GM12875 (cell line): ENCODE data around the gene FGFR2.

Experiments used
- H3K4me3 ChIP-seq: one replicate; pipeline ENCODE4 v1.5.1; 2011; ENCODE audit warnings: low read depth, low read length, control low read depth
- CTCF ChIP-seq: IDR thresholded peaks from 2 replicates; pipeline ENCODE4 v1.5.1; 2011; ENCODE audit warnings: low read depth, mild to moderate bottlenecking, control low read depth, inconsistent platforms, low read length, moderate library complexity, borderline replicate concordance; ENCODE audit not compliant: insufficient read depth

The FGFR2 gene

DNA sequence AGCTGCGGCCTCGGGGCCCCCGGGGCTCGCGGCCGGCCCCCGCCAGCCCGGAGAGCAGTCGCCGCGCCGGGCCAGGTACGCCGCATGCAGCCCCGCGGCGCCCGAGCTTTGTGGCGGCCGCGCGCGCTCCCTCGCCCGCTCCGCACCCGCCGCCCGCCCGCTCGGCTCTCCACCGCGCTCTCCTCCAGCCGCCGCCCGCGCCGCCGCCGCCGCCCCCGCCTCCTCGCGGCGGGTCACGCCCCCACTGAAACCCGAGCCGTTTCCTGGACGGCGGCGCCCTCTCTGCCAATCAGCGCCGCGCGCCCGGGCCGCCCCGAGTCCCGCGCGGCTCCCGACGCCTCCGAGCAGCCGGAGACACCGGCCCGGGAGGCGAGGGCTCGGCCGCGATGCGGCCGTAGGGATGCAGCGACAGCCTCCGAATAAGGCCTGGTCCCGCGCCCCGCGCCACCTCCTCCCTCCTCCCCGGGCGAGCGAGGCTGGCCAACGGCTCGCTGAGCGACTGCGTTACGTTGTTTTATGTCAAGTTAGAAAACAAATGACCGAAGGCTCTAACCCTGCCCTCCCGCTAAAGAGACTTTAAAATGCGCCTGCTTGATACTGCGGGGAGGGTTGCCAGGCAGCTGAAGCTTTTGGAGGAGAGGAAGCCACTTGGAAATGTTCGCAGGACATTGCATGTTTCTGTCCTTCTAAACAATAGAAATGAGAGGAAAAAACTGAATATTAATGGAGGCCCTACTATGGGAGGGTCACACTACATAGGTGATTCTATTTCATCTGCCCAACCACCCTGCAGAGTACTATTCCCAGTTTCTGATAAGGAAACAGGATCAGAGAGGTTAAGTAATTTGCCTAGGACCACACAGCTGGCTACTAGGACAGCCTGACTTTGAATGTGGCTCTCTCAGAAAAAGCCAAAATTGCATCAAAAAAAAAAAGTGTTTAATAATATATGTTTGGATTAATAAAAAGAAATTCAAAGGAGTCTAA, at the start of gene FGFR2:
TSS of gene FGFR2 (minus strand) at position 182 of the 987 bp plus-strand sequence. CDS start 4,627 bp downstream, outside the sequence.
- TF ChIP-seq CTCF, result no peak
- no peak within 1 kb of the TSS for H3K4me3 ChIP-seq

DNA sequence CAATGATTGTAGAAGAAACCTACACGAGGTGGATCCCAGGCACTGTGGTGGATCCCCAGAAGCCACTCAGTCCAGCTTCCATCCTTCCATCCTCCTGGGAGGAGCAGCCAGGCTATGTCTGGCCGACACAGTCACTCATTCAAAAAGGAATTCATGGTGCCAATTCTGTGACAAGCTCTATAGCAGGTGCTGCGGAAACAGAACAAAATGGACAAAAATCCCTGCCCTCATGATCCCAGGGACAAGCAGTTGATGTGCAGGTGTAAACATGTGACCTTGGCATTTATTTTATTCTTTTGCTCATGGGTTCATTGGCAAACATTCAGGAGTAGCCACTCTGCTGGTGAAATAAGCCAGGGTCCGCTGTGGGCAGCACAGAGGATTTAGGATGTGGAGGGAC, 49.2 kb upstream of the FGFR2 start:
- no peak overlapping the region for H3K4me3 ChIP-seq
- TF ChIP-seq CTCF, result no peak

- TF ChIP-seq CTCF, result no peak
- no peak overlapping the region for H3K4me3 ChIP-seq
These were observed 47.5 kb upstream of the FGFR2 start for GRCh38 chr10:121645696-121646095.

DNA sequence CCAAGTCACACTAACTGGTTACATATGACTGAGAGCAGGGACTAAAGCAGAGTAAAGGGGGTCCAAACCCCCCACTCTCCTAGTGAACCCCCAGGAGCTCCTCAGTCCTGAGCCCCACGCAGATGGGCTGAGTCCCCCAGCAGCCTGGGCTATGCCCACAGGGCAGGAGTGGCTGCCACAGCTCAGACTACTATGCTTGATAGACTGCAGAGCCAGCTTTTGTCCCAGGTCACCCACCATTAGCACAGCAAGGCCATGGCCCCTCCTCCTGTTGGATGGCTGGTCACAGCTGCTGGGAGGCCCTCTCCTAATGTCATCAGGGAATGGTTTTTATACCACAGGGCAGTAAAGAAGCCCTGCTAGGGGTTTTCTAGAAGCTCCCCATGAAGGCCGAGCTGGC, 46.3 kb upstream of the FGFR2 start:
- H3K4me3 ChIP-seq, result no peak overlapping the region
- no peak for TF ChIP-seq CTCF

DNA sequence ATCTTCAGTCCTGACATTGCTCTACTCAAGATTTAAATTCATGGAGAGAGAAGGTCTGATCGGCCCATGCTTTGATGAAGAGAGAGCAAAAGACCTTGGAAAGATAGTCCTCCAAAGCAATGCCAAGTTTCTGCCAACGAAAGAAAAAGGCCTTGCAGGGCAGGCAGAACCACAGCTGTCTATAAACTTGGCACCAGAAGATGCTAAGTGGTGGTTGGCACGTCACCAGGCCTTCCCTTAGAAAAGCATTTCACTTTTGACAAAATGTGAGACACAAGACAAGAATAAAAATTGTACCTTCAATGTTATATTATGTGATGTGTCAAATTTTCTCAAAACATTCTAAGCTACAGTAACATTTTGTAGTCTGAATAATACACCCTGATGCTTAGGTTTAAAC, 42.0 kb upstream of the FGFR2 start:
- no peak overlapping the region for H3K4me3 ChIP-seq
- no peak for TF ChIP-seq CTCF

- H3K4me3 ChIP-seq, result no peak overlapping the region
- TF ChIP-seq CTCF, result no peak
These were observed 41.2 kb upstream of the FGFR2 start for GRCh38 chr10:121639416-121639815.

DNA sequence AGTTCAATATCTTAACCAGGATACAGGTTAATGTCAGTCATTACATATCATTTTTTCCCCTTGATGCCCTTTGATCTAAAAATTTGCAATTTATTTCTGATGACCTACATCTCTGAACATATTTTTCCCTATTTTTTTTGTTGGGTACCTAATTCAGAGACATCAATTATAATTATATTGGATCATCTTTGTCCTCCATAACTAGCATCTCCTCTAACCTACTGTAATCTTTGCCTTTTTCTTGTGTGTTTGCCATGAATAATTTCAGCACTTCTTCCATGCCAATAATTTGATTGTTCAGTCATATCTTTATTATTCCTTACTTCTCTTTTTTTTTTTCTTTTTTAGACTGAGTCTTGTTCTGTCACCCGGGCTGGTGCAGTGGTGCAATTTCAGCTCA, 39.2 kb upstream of the FGFR2 start:
- no peak for TF ChIP-seq CTCF
- no peak overlapping the region for H3K4me3 ChIP-seq
